ENCODE measurements around the gene PSKH1. TPM values are rescaled to one million over a fixed set of nuclear protein-coding genes. Genes with fewer than 3 reads are reported as not detected.
A peak's percentile ranks its signal among the peaks of the same experiment; 100 is the strongest.

Gene PSKH1
- total and polyA plus RNA-seq, 9 of the 15 experiments (the other 6 are each of a cell fraction or from before 2014, with no cell fraction given) = 0.96 to 20.9 (median 9.4) TPM

- TF ChIP-seq, protein P1, sequence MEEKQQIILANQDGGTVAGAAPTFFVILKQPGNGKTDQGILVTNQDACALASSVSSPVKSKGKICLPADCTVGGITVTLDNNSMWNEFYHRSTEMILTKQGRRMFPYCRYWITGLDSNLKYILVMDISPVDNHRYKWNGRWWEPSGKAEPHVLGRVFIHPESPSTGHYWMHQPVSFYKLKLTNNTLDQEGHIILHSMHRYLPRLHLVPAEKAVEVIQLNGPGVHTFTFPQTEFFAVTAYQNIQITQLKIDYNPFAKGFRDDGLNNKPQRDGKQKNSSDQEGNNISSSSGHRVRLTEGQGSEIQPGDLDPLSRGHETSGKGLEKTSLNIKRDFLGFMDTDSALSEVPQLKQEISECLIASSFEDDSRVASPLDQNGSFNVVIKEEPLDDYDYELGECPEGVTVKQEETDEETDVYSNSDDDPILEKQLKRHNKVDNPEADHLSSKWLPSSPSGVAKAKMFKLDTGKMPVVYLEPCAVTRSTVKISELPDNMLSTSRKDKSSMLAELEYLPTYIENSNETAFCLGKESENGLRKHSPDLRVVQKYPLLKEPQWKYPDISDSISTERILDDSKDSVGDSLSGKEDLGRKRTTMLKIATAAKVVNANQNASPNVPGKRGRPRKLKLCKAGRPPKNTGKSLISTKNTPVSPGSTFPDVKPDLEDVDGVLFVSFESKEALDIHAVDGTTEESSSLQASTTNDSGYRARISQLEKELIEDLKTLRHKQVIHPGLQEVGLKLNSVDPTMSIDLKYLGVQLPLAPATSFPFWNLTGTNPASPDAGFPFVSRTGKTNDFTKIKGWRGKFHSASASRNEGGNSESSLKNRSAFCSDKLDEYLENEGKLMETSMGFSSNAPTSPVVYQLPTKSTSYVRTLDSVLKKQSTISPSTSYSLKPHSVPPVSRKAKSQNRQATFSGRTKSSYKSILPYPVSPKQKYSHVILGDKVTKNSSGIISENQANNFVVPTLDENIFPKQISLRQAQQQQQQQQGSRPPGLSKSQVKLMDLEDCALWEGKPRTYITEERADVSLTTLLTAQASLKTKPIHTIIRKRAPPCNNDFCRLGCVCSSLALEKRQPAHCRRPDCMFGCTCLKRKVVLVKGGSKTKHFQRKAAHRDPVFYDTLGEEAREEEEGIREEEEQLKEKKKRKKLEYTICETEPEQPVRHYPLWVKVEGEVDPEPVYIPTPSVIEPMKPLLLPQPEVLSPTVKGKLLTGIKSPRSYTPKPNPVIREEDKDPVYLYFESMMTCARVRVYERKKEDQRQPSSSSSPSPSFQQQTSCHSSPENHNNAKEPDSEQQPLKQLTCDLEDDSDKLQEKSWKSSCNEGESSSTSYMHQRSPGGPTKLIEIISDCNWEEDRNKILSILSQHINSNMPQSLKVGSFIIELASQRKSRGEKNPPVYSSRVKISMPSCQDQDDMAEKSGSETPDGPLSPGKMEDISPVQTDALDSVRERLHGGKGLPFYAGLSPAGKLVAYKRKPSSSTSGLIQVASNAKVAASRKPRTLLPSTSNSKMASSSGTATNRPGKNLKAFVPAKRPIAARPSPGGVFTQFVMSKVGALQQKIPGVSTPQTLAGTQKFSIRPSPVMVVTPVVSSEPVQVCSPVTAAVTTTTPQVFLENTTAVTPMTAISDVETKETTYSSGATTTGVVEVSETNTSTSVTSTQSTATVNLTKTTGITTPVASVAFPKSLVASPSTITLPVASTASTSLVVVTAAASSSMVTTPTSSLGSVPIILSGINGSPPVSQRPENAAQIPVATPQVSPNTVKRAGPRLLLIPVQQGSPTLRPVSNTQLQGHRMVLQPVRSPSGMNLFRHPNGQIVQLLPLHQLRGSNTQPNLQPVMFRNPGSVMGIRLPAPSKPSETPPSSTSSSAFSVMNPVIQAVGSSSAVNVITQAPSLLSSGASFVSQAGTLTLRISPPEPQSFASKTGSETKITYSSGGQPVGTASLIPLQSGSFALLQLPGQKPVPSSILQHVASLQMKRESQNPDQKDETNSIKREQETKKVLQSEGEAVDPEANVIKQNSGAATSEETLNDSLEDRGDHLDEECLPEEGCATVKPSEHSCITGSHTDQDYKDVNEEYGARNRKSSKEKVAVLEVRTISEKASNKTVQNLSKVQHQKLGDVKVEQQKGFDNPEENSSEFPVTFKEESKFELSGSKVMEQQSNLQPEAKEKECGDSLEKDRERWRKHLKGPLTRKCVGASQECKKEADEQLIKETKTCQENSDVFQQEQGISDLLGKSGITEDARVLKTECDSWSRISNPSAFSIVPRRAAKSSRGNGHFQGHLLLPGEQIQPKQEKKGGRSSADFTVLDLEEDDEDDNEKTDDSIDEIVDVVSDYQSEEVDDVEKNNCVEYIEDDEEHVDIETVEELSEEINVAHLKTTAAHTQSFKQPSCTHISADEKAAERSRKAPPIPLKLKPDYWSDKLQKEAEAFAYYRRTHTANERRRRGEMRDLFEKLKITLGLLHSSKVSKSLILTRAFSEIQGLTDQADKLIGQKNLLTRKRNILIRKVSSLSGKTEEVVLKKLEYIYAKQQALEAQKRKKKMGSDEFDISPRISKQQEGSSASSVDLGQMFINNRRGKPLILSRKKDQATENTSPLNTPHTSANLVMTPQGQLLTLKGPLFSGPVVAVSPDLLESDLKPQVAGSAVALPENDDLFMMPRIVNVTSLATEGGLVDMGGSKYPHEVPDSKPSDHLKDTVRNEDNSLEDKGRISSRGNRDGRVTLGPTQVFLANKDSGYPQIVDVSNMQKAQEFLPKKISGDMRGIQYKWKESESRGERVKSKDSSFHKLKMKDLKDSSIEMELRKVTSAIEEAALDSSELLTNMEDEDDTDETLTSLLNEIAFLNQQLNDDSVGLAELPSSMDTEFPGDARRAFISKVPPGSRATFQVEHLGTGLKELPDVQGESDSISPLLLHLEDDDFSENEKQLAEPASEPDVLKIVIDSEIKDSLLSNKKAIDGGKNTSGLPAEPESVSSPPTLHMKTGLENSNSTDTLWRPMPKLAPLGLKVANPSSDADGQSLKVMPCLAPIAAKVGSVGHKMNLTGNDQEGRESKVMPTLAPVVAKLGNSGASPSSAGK (IDR thresholded peaks at IDR 0.05) = peak; percentile 0; the same call in 1 of the 2 replicates
- TF ChIP-seq SLC30A9 (CRISPR knock-in tag; IDR thresholded peaks at IDR 0.05) (no peak), E2F6 (IDR thresholded peaks at IDR 0.05; ENCODE audit: borderline replicate concordance in 1 of 2, extremely low read depth in 1 of 2, insufficient read depth in 1 of 2, insufficient read length in 1 of 2, low read depth in 1 of 2, low read length in 1 of 2, poor library complexity in 1 of 2, severe bottlenecking in 1 of 2) (peak in 1 of 2 experiments; percentile 3), PHF8 (IDR thresholded peaks at IDR 0.05; ENCODE audit: borderline replicate concordance, low read length) (peak; percentile 30; the same call in 1 of the 2 replicates), CBFA2T3 (IDR thresholded peaks at IDR 0.05) (peak; percentile 33), ZFP91 (CRISPR knock-in tag; IDR thresholded peaks at IDR 0.05) (0 out of 2 replicates have a peak, but pooled peaks have one; percentile 36), EP400 (IDR thresholded peaks at IDR 0.05) (no peak), CHD4 (IDR thresholded peaks at IDR 0.05; ENCODE audit: insufficient read depth, insufficient replicate concordance, low read depth, low read length, poor library complexity, severe bottlenecking) (no peak), ZNF77 (CRISPR knock-in tag; IDR thresholded peaks at IDR 0.05) (no peak)
Observed at GRCh38 chr16:67969254-67970039, 76.4 kb downstream of the PSKH1 start (continued).
